Upper lobe of left lung (tissue), 4 donors: ENCODE data around the gene PLEKHA5.

Experiments
- CTCF ChIP-seq, 6 experiments: fragments of 450-650 bp in 4 of 6; fragments of 200-600 bp in 2 of 6; sonication (generic) in 2 of 6; IDR thresholded peaks; one replicate each; pipeline ENCODE4 v1.5.1; 2016 to 2019; ENCODE audit warnings: antibody characterized with exemption in 6 of 6
- EP300 ChIP-seq, 4 donors: sonication (generic); formaldehyde crosslinking; IDR thresholded peaks; one replicate each; pipeline ENCODE4 v1.5.1; 2017; ENCODE audit warnings: antibody characterized with exemption in 4 of 4, control low read depth in 2 of 4
- POLR2A ChIP-seq, 4 donors: fragments of 450-650 bp; IDR thresholded peaks; one replicate each; pipeline ENCODE4 v1.5.1; 2016 to 2017; ENCODE audit warnings: antibody characterized with exemption in 4 of 4, mild to moderate bottlenecking in 2 of 4
- POLR2AphosphoS5 ChIP-seq, 2 donors: sonication (generic); formaldehyde crosslinking; IDR thresholded peaks; one replicate each; pipeline ENCODE4 v1.5.1; 2017; ENCODE audit warnings: antibody characterized with exemption in 2 of 2

DNA sequence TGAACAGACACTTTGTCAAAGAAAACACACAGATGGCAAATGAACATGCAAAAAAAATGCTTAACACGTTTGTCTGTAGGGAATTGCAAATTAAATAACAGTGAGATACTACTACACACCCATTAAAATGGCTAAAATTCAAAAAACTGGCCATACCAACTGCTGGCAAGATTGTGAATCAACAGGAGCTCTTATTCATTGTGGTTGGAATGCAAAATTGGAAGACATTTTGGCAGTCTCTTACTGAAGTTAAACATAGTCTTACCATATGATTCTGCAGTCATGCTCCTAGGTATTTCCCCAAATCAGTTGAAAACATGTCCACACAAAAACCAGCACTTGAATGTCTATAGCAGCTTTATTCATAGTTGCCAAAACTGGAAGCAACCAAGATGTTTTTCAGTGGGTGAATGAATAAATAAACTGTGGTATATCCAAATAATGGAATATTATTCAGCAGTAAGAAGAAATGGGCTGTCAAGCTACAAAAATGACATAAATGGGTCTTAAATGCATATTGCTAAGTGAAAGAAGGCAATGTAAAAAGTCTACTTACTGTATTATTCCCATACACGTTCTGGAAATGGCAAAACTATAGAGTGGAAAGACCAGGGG is 91.4 kb downstream of the PLEKHA5 start:
- TF ChIP-seq POLR2A (IDR thresholded peaks at IDR 0.05) (no peak), CTCF (IDR thresholded peaks at IDR 0.05) (no peak), EP300 (IDR thresholded peaks at IDR 0.05) (no peak), POLR2AphosphoS5 (IDR thresholded peaks at IDR 0.05) (no peak)
